ENCODE measurements around the gene NOTCH1.
"Not testable (repeated sequence)": the region's sequence is repeated elsewhere in the genome, so short reads cannot be mapped to it uniquely, and the experiment has no call there.

Gene NOTCH1

GRCh38 chr9:136562746-136563495 is 17.1 kb upstream of the NOTCH1 start:
- no peak overlapping the region for H3K9ac ChIP-seq (ENCODE audit: low read depth, low read length)

GRCh38 chr9:136561779-136562178 is 15.9 kb upstream of the NOTCH1 start:
- no peak overlapping the region for H3K9ac ChIP-seq (ENCODE audit: low read depth, low read length)
- H3K9me3 ChIP-seq (ENCODE audit: insufficient read depth, low read length, severe bottlenecking), result peaks cover 8% of the 10 kb centered on the region
- no peak overlapping the region for H3K4me3 ChIP-seq (ENCODE audit: low read depth in 1 of 2, low read length in 2 of 2)
- TF ChIP-seq CTCF (IDR thresholded peaks at IDR 0.05; ENCODE audit: borderline replicate concordance, extremely low read depth, low read length, poor library complexity, severe bottlenecking), result no peak
- no peak for TF ChIP-seq EZH2 (IDR thresholded peaks at IDR 0.05; ENCODE audit: borderline replicate concordance, low read depth, low read length, severe bottlenecking)
- no peak overlapping the region for H3K4me2 ChIP-seq (ENCODE audit: insufficient read depth, low read length)
- H3K79me2 ChIP-seq (ENCODE audit: insufficient read depth, low read length), result no peaks in the 10 kb centered on the region
- H3K27me3 ChIP-seq (ENCODE audit: insufficient read depth, low read length, poor library complexity), result no peaks in the 10 kb centered on the region
- no peak overlapping the region; the same call in 1 of the 2 replicates for H3K27ac ChIP-seq (ENCODE audit: low read length)
- H4K20me1 ChIP-seq (ENCODE audit: insufficient read depth, low read length), result no peaks in the 10 kb centered on the region
- ATAC-seq (ENCODE audit: insufficient read depth, low read depth) (no peak), DNase-seq (no peak)
- no peak overlapping the region for H2AFZ ChIP-seq (ENCODE audit: low read depth, low read length)
- H3K36me3 ChIP-seq (ENCODE audit: insufficient read depth, low read length), result no peaks in the 10 kb centered on the region
- peaks cover 18% of the 10 kb centered on the region for H3K4me1 ChIP-seq (ENCODE audit: insufficient read depth, low read length)

More at GRCh38 chr9:136562746-136563495, 17.1 kb upstream of the NOTCH1 start:
- H3K79me2 ChIP-seq (ENCODE audit: insufficient read depth, low read length), result no peaks in the 10 kb centered on the region
- H3K36me3 ChIP-seq (ENCODE audit: insufficient read depth, low read length), result no peaks in the 10 kb centered on the region
- no peaks in the 10 kb centered on the region for H4K20me1 ChIP-seq (ENCODE audit: insufficient read depth, low read length)
- peak; percentile 36 for DNase-seq
- no peak overlapping the region for H3K4me3 ChIP-seq (ENCODE audit: low read depth in 1 of 2, low read length in 2 of 2)
- H3K4me1 ChIP-seq (ENCODE audit: insufficient read depth, low read length), result peaks cover 14% of the 10 kb centered on the region
- TF ChIP-seq EZH2 (IDR thresholded peaks at IDR 0.05; ENCODE audit: borderline replicate concordance, low read depth, low read length, severe bottlenecking) (no peak), CTCF (IDR thresholded peaks at IDR 0.05; ENCODE audit: borderline replicate concordance, extremely low read depth, low read length, poor library complexity, severe bottlenecking) (no peak)
- H3K27me3 ChIP-seq (ENCODE audit: insufficient read depth, low read length, poor library complexity), result no peaks in the 10 kb centered on the region
- H2AFZ ChIP-seq (ENCODE audit: low read depth, low read length), result no peak overlapping the region
- peak; percentile 31 for ATAC-seq (ENCODE audit: insufficient read depth, low read depth)
- H3K4me2 ChIP-seq (ENCODE audit: insufficient read depth, low read length), result no peak overlapping the region
- peaks cover 8% of the 10 kb centered on the region for H3K9me3 ChIP-seq (ENCODE audit: insufficient read depth, low read length, severe bottlenecking)
- peak overlapping the region; percentile 47; the same call in 1 of the 2 replicates for H3K27ac ChIP-seq (ENCODE audit: low read length)

- Histone ChIP-seq H3K27ac (ENCODE audit: low read length) (no peak overlapping the region), H3K9ac (ENCODE audit: low read depth, low read length) (no peak overlapping the region), H3K27me3 (ENCODE audit: insufficient read depth, low read length, poor library complexity) (no peaks in the 10 kb centered on the region), H3K36me3 (ENCODE audit: insufficient read depth, low read length) (no peaks in the 10 kb centered on the region), H4K20me1 (ENCODE audit: insufficient read depth, low read length) (no peaks in the 10 kb centered on the region), H3K4me3 (ENCODE audit: low read depth in 1 of 2, low read length in 2 of 2) (no peak overlapping the region), H3K4me1 (ENCODE audit: insufficient read depth, low read length) (peaks cover 18% of the 10 kb centered on the region), H2AFZ (ENCODE audit: low read depth, low read length) (no peak overlapping the region), H3K4me2 (ENCODE audit: insufficient read depth, low read length) (no peak overlapping the region), H3K9me3 (ENCODE audit: insufficient read depth, low read length, severe bottlenecking) (peaks cover 8% of the 10 kb centered on the region), H3K79me2 (ENCODE audit: insufficient read depth, low read length) (no peaks in the 10 kb centered on the region)
- ATAC-seq (ENCODE audit: insufficient read depth, low read depth) (no peak), DNase-seq (no peak)
- TF ChIP-seq CTCF (IDR thresholded peaks at IDR 0.05; ENCODE audit: borderline replicate concordance, extremely low read depth, low read length, poor library complexity, severe bottlenecking) (no peak), EZH2 (IDR thresholded peaks at IDR 0.05; ENCODE audit: borderline replicate concordance, low read depth, low read length, severe bottlenecking) (no peak)
These were observed 14.7 kb upstream of the NOTCH1 start for GRCh38 chr9:136560586-136560985.

GRCh38 chr9:136559371-136559770 is 13.5 kb upstream of the NOTCH1 start:
- H3K9ac ChIP-seq (ENCODE audit: low read depth, low read length); H3K9me3 ChIP-seq (ENCODE audit: insufficient read depth, low read length, severe bottlenecking); H3K4me3 ChIP-seq (ENCODE audit: low read depth in 1 of 2, low read length in 2 of 2); H2AFZ ChIP-seq (ENCODE audit: low read depth, low read length); H3K27me3 ChIP-seq (ENCODE audit: insufficient read depth, low read length, poor library complexity); H3K27ac ChIP-seq (ENCODE audit: low read length); H3K4me2 ChIP-seq (ENCODE audit: insufficient read depth, low read length); ATAC-seq (ENCODE audit: insufficient read depth, low read depth); H4K20me1 ChIP-seq (ENCODE audit: insufficient read depth, low read length); H3K79me2 ChIP-seq (ENCODE audit: insufficient read depth, low read length); DNase-seq; H3K36me3 ChIP-seq (ENCODE audit: insufficient read depth, low read length): not testable (repeated sequence)
- H3K4me1 ChIP-seq (ENCODE audit: insufficient read depth, low read length), result peaks cover 20% of the 10 kb centered on the region

- not testable (repeated sequence) for H3K79me2 ChIP-seq (ENCODE audit: insufficient read depth, low read length); H3K36me3 ChIP-seq (ENCODE audit: insufficient read depth, low read length); ATAC-seq (ENCODE audit: insufficient read depth, low read depth); H3K4me3 ChIP-seq (ENCODE audit: low read depth in 1 of 2, low read length in 2 of 2); H3K9me3 ChIP-seq (ENCODE audit: insufficient read depth, low read length, severe bottlenecking); H3K4me2 ChIP-seq (ENCODE audit: insufficient read depth, low read length); H4K20me1 ChIP-seq (ENCODE audit: insufficient read depth, low read length); DNase-seq; H3K9ac ChIP-seq (ENCODE audit: low read depth, low read length); H3K27me3 ChIP-seq (ENCODE audit: insufficient read depth, low read length, poor library complexity)
- H3K27ac ChIP-seq (ENCODE audit: low read length), result peak overlapping the region; percentile 68
- H2AFZ ChIP-seq (ENCODE audit: low read depth, low read length), result peak overlapping the region; percentile 8; the same call in 1 of the 2 replicates
- peaks cover 26% of the 10 kb centered on the region for H3K4me1 ChIP-seq (ENCODE audit: insufficient read depth, low read length)
These were observed 13.0 kb upstream of the NOTCH1 start for GRCh38 chr9:136558846-136559245.

Measured in DND-41 (cell line).